Left ventricle myocardium inferior (tissue), 1 donor: ENCODE measurements around the gene AGAP2. TPM values are rescaled to one million over a fixed set of nuclear protein-coding genes. Genes with fewer than 3 reads are reported as not detected.

Source experiments
- DNase-seq: peaks from one replicate; pipeline ENCODE4 v3.0.0-alpha.2; 2020
- H3K27ac ChIP-seq: fragments of 200-600 bp; replicated peaks from 2 replicates; pipeline ENCODE4 v1.8.0; 2021
- H3K27me3 ChIP-seq: fragments of 200-600 bp; 2 replicates; pipeline ENCODE4 v1.8.0; 2021; ENCODE audit warnings: low read depth
- H3K36me3 ChIP-seq: fragments of 200-600 bp; 2 replicates; pipeline ENCODE4 v1.8.0; 2021
- H3K4me1 ChIP-seq: fragments of 200-600 bp; 2 replicates; pipeline ENCODE4 v1.8.0; 2021
- H3K4me3 ChIP-seq: fragments of 200-600 bp; 2 replicates; pipeline ENCODE4 v1.8.0; 2021; ENCODE audit warnings: mild to moderate bottlenecking, moderate library complexity
- H3K9me3 ChIP-seq: fragments of 200-600 bp; replicated peaks from 2 replicates; pipeline ENCODE4 v1.8.0; 2021
- intact Hi-C: fragments of 100-400 bp; cut with micrococcal nuclease; formaldehyde crosslinking; loops from one replicate; pipeline ENCODE4 v1.11.0; 2022
- total RNA-seq: library from RNA; stranded (reverse); fragmentation: NEBNext Ultra II Directional; extraction: Animal tissue kit (Norgen Biotek cat#: 25700); gene quantifications from one replicate; pipeline ENCODE4 v1.2.1, GENCODE V29; 2021
- TF ChIP-seq, protein P1 (sequence below): fragments of 200-600 bp; IDR thresholded peaks from 2 replicates; pipeline ENCODE4 v1.8.0; 2021; ENCODE audit warnings: antibody characterized with exemption, mild to moderate bottlenecking, borderline replicate concordance
- donor health status: DM: no; HTN: yes; CAD: no; lungs with severe emphysema.

The AGAP2 gene
- total RNA-seq, 1 donor from 2014 or later, result 6.5 TPM

DNA sequence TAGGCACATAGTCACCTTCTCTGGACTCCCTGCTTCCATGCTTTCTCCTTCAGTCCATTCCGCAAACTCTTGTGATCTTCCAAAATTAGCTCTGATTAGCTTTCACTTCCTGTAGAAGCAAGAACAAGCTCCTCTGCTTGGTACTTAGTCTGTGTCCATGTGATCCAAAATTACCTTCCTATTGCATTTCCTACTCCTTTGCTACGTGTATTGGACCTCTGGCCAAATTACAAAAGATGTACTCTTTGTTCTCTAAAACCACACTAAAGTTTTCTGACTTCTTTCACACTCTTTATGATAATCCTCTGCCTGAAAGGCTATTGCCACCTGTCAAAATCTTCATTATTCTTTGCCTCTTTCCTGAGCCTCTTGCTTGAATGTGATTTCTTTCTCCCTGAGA is 43.3 kb upstream of the AGAP2 start:
- peaks cover 21% of the 10 kb centered on the region for H3K4me1 ChIP-seq
- TF ChIP-seq, protein P1, sequence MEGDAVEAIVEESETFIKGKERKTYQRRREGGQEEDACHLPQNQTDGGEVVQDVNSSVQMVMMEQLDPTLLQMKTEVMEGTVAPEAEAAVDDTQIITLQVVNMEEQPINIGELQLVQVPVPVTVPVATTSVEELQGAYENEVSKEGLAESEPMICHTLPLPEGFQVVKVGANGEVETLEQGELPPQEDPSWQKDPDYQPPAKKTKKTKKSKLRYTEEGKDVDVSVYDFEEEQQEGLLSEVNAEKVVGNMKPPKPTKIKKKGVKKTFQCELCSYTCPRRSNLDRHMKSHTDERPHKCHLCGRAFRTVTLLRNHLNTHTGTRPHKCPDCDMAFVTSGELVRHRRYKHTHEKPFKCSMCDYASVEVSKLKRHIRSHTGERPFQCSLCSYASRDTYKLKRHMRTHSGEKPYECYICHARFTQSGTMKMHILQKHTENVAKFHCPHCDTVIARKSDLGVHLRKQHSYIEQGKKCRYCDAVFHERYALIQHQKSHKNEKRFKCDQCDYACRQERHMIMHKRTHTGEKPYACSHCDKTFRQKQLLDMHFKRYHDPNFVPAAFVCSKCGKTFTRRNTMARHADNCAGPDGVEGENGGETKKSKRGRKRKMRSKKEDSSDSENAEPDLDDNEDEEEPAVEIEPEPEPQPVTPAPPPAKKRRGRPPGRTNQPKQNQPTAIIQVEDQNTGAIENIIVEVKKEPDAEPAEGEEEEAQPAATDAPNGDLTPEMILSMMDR, result no peak
- H3K27me3 ChIP-seq, result no peaks in the 10 kb centered on the region
- no peak for DNase-seq
- peaks cover 24% of the 10 kb centered on the region for H3K36me3 ChIP-seq
- intact Hi-C loops, result no loop called here
- H3K4me3 ChIP-seq, result no peak overlapping the region
- H3K27ac ChIP-seq, result no peak overlapping the region
- H3K9me3 ChIP-seq, result no peaks in the 10 kb centered on the region

DNA sequence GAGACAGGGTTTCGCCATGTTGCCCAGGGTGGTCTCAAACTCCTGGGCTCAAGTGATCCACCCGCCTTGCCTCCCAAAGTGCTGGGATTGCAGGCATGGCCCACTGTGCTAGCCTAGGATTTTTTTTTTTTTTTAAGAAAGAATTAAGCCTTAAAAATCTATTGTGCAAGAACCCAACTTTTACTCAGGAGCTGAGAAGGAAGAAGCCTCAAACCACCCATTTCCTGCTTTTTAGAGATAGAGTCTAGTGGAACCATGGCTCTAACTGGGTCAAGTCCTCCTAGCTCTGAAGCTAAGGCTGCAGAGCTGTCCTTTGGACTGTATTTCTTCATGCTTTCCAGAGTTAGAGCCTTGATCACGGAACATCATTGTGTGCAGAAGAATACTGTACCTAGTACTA is 42.7 kb upstream of the AGAP2 start:
- TF ChIP-seq, protein P1, result no peak
- no peak overlapping the region for H3K4me3 ChIP-seq
- H3K9me3 ChIP-seq, result no peaks in the 10 kb centered on the region
- H3K27ac ChIP-seq, result no peak overlapping the region
- H3K27me3 ChIP-seq, result no peaks in the 10 kb centered on the region
- DNase-seq, result no peak
- peaks cover 21% of the 10 kb centered on the region for H3K4me1 ChIP-seq
- intact Hi-C loops, result no loop called here
- H3K36me3 ChIP-seq, result peaks cover 19% of the 10 kb centered on the region

DNA sequence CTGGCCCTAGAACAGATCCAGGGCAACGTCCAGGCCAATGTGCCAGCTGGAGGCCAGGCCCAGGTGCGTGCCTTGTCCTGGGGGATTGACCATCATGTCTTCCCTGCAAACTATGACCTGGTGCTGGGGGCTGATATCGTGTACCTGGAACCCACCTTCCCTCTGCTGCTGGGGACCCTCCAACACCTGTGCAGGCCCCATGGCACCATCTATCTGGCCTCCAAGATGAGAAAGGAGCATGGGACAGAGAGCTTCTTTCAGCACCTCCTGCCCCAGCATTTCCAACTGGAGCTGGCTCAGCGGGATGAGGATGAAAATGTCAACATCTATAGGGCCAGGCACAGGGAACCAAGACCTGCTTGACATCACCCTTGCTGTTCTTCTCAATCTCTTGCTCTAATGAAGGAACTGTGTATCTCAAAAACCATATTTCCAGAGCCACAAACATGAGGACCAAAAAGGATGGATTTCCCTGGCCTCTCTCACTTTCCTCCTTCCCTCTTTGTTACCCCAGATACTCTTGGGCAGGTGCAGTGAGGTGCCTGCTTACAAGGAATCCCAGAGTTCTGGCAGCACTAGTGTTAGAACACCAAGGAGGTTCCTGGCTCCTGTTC is 41.8 kb upstream of the AGAP2 start:
- no peak overlapping the region for H3K27ac ChIP-seq
- TF ChIP-seq, protein P1, result no peak
- no peak for DNase-seq
- peaks cover 21% of the 10 kb centered on the region for H3K4me1 ChIP-seq
- H3K4me3 ChIP-seq, result no peak overlapping the region
- peaks cover 10% of the 10 kb centered on the region for H3K36me3 ChIP-seq
- intact Hi-C loops, result no loop called here
- H3K27me3 ChIP-seq, result no peaks in the 10 kb centered on the region
- no peaks in the 10 kb centered on the region for H3K9me3 ChIP-seq

DNA sequence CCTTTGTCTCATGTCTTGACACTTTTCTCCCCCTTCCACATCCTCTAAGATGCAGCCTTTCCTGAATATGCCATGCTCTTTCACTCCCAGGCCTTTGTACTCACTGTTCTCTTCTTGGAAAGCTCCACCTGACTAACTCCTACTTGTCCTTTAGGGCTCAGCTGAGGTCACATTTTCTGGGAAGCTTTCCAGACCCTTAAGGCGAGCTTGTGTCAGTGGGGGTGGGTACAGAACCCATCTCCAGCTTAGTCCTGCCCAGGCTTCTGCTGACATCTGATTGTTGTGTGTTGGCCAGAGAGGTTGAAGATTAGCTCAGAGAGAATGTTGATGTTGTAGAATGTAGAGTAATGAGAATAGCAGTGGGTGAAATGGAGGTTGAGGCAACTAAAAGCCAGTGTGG is 41.2 kb upstream of the AGAP2 start:
- TF ChIP-seq, protein P1, result no peak
- H3K27ac ChIP-seq, result no peak overlapping the region
- intact Hi-C loops, result no loop called here

DNA sequence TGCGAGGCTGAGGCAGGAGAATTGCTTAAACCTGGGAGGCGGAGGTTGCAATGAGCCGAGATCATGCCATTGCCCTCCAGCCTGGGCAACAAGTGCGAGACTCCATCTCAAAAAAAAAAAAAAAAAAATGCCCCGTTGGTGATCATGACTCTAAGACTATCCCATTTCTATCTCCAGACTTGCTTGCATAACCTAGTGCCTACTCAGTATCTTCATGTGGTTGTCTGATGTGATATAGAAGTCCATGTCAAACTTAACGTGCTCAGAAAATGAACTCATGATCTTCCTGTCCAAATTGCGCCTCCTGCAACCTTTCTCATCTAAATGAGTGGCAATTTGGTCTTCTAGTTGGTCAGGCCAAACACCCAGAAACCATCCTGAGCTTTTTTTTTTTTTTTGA is 39.4 kb upstream of the AGAP2 start:
- intact Hi-C loops, result no loop called here
- Histone ChIP-seq H3K4me1 (peaks cover 15% of the 10 kb centered on the region), H3K36me3 (peaks cover 6% of the 10 kb centered on the region), H3K4me3 (no peak overlapping the region), H3K9me3 (no peaks in the 10 kb centered on the region), H3K27me3 (no peaks in the 10 kb centered on the region), H3K27ac (no peak overlapping the region)
- TF ChIP-seq, protein P1, result no peak
- DNase-seq, result no peak

More for the DNA sequence above, 41.2 kb upstream of the AGAP2 start:
- no peaks in the 10 kb centered on the region for H3K27me3 ChIP-seq
- peaks cover 6% of the 10 kb centered on the region for H3K36me3 ChIP-seq
- no peaks in the 10 kb centered on the region for H3K9me3 ChIP-seq
- no peak overlapping the region for H3K4me3 ChIP-seq
- DNase-seq, result no peak
- H3K4me1 ChIP-seq, result peaks cover 21% of the 10 kb centered on the region
